H1 (cell line): ENCODE results near the gene EXD1. TPM values are rescaled to one million over a fixed set of nuclear protein-coding genes. Genes with fewer than 3 reads are reported as not detected.

ENCODE experiments used
- MAFK ChIP-seq: IDR thresholded peaks from 2 replicates; pipeline ENCODE4 v1.6.1; 2012; ENCODE audit warnings: low read depth, mild to moderate bottlenecking, improper control_type of control experiment, low read length
- SAP30 ChIP-seq: fragments of 300-600 bp; sonication (generic); IDR thresholded peaks from 2 replicates; pipeline ENCODE4 v1.7.1; 2012; ENCODE audit warnings: low read length, moderate library complexity, mild to moderate bottlenecking, inconsistent platforms; ENCODE audit not compliant: insufficient read depth, insufficient replicate concordance
- SIN3A ChIP-seq, 2 experiments: IDR thresholded peaks in 1 of 2; conservative IDR thresholded peaks in 1 of 2; 2 replicates each; pipeline ENCODE4 v1.6.1; 2011 to 2012; ENCODE audit warnings: low read length in 2 of 2, improper control_type of control experiment in 1 of 2, low read depth in 1 of 2, mild to moderate bottlenecking in 1 of 2
- TBP ChIP-seq: IDR thresholded peaks from 2 replicates; pipeline ENCODE4 v1.6.1; 2011; ENCODE audit warnings: low read depth, low read length, improper control_type of control experiment
- TCF12 ChIP-seq: IDR thresholded peaks from 2 replicates; pipeline ENCODE4 v1.6.1; 2011; ENCODE audit warnings: low read depth, mild to moderate bottlenecking, low read length
- polyA plus RNA-seq, 7 experiments: library from polyadenylated mRNA; depleted of rRNA in 3 of 7; stranded (reverse) in 5 of 7; unstranded in 2 of 7; fragments of >200 nt in 5 of 7; fragments of 200-250 nt in 2 of 7; gene quantifications; 1 replicate in 5 of 7; 2 replicates in 1 of 7; 4 replicates in 1 of 7; pipeline versions ENCODE4 v1.2.1 to v1.2.3, GENCODE V29; 2011 to 2013; ENCODE audit warnings: missing spikeins in 2 of 7, mixed read lengths in 2 of 7
- total RNA-seq: library from RNA; stranded (reverse); fragmentation: NEBNext Ultra II Directional; extraction: Animal tissue kit (Norgen Biotek cat#: 25700); gene quantifications from 2 replicates; pipeline ENCODE4 v1.2.1, GENCODE V29; 2021

The EXD1 gene
- total and polyA plus RNA-seq, 2 of the 8 experiments (the other 6 are each of a cell fraction or from before 2014, with no cell fraction given), result 0.06 to 0.54 TPM

DNA sequence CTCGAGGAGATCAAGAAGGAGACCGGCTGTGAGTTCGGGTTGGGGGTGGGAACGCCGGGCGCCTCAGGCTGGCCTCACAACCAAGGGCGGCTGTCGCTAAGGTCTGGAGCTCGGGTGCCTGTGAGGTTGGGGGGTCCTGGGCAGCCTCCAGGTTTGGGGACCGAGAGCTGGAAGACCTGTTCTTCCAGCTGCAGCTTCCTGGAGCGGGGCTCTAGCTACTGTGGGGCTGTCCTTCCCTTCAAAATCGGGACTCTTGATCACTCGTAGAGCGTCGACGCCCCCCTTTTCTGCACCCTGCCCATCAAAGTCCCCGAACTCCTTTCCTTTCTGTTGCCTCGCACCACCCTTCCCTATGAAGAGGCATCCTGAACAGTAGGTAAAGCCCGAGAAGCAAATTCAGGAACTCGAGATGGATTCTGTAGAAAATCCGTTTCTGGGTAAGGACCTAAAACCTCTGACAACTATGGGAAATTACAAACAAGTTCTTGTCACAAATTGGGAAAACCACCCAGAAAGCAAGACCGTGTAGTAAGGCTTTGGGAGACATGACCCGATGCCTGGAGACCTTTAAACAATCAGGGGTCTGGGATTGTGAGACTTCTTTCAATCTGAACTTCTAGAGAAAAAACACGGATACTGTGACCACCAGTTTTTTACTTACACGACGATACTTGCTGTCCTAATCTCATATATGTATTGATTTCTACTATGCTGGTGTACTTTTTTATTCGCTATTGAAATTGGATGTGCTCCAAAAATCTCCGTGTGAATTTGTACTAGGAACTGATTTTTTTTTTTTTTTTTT is 1.1 kb upstream of the EXD1 start (continued):
- 0 out of 4 replicates have a peak, but pooled peaks of 1 of the 2 experiments have one; percentile 16 for TF ChIP-seq SIN3A (conservative IDR thresholded peaks at IDR 0.05 in 1 of 2, IDR thresholded peaks at IDR 0.05 in 1 of 2; ENCODE audit: low read depth in 1 of 2, low read length in 2 of 2)
- no peak for TF ChIP-seq MAFK
- no peak for TF ChIP-seq TBP
- TF ChIP-seq TCF12, result no peak
- no peak for TF ChIP-seq SAP30
